Uterus (tissue), 2 donors: ENCODE data around the gene NRG3.

Source experiments
- POLR2A ChIP-seq, 2 donors: fragments of 450-650 bp; IDR thresholded peaks; one replicate each; pipeline ENCODE4 v1.6.1; 2016; ENCODE audit warnings: antibody characterized with exemption in 2 of 2, mild to moderate bottlenecking in 1 of 2, moderate library complexity in 1 of 2
- TF ChIP-seq, protein P1 (sequence below), 4 experiments: fragments of 200-600 bp in 2 of 4; fragments of 450-650 bp in 2 of 4; sonication (generic) in 2 of 4; IDR thresholded peaks; one replicate each; pipeline ENCODE4 v1.5.1; 2016 to 2019; ENCODE audit warnings: antibody characterized with exemption in 4 of 4, mild to moderate bottlenecking in 2 of 4, moderate library complexity in 1 of 4

DNA sequence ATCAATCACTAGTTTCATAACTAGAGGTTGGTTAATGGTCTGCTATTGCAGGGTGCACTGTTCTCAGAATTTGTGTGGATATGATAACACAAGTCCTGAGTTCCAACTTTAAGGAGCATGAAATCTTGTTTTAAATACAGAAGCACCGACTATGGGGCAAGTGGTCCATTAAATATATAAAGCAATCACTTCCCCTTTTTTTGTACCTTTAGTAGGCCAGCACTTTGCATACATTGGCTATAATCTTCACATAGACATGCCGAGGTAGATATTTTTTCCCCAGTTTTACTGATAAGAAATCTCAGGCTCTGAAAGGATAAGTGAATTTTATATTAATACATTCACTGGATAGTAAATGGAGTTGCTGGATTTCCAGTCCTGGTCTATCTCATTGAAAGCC lies 286.3 kb downstream of the NRG3 start:
- TF ChIP-seq, protein P1, sequence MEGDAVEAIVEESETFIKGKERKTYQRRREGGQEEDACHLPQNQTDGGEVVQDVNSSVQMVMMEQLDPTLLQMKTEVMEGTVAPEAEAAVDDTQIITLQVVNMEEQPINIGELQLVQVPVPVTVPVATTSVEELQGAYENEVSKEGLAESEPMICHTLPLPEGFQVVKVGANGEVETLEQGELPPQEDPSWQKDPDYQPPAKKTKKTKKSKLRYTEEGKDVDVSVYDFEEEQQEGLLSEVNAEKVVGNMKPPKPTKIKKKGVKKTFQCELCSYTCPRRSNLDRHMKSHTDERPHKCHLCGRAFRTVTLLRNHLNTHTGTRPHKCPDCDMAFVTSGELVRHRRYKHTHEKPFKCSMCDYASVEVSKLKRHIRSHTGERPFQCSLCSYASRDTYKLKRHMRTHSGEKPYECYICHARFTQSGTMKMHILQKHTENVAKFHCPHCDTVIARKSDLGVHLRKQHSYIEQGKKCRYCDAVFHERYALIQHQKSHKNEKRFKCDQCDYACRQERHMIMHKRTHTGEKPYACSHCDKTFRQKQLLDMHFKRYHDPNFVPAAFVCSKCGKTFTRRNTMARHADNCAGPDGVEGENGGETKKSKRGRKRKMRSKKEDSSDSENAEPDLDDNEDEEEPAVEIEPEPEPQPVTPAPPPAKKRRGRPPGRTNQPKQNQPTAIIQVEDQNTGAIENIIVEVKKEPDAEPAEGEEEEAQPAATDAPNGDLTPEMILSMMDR (IDR thresholded peaks at IDR 0.05) = no peak
- TF ChIP-seq POLR2A (IDR thresholded peaks at IDR 0.05) = no peak
